Endothelial cell of coronary artery (primary cell): ENCODE measurements around the gene SLC26A4. TPM values are rescaled to one million over a fixed set of nuclear protein-coding genes. Genes with fewer than 3 reads are reported as not detected.

Experiments
- total RNA-seq: library from RNA; depleted of rRNA; stranded (reverse); fragments of >200 nt; gene quantifications from 2 replicates; pipeline ENCODE4 v1.2.3, GENCODE V29; 2014

SLC26A4 gene
- total RNA-seq = 0.75 and 0.99 TPM in 2 replicates

GRCh38 chr7:107660381-107661080, at the start of gene SLC26A4:
SLC26A4 (plus strand) TSS chr7:107660828; CDS start chr7:107661642, 814 bp downstream.

GRCh38 chr7:107743567-107744344, 83.1 kb downstream of the SLC26A4 start, which contains the start of gene CBLL1:
CBLL1 (plus strand) TSS chr7:107744142; CDS start chr7:107744164, 22 bp downstream.

Other genes starting within 250 kb of the SLC26A4 start
- gene GPR22, start 190.8 kb upstream of the SLC26A4 start, total RNA-seq = not detected in 2 replicates
- 31.6 and 45.0 TPM in 2 replicates for gene COG5, start 96.9 kb upstream of the SLC26A4 start, total RNA-seq
- gene DUS4L, start 96.9 kb upstream of the SLC26A4 start, total RNA-seq = 6.7 and 6.8 TPM in 2 replicates
- gene BCAP29, start 80.6 kb upstream of the SLC26A4 start, total RNA-seq = 92.2 and 108 TPM in 2 replicates
- 13.1 and 14.1 TPM in 2 replicates for gene CBLL1, start 83.3 kb downstream of the SLC26A4 start, total RNA-seq
- gene SLC26A3, start 142.4 kb downstream of the SLC26A4 start, total RNA-seq = not detected in 2 replicates
- 57.8 and 63.3 TPM in 2 replicates for gene DLD, start 230.4 kb downstream of the SLC26A4 start, total RNA-seq